Kidney epithelial cell (primary cell): ENCODE measurements around the gene TMEM214. TPM values are rescaled to one million over a fixed set of nuclear protein-coding genes. Genes with fewer than 3 reads are reported as not detected.

Experiments
- DNase-seq: peaks from one replicate; pipeline ENCODE4 v3.0.0-alpha.2; 2010; ENCODE audit warnings: low read depth
- H3K27me3 ChIP-seq: 2 replicates; pipeline ENCODE4 v1.6.0; 2011; ENCODE audit warnings: low read length; ENCODE audit not compliant: control insufficient read depth, insufficient read depth
- H3K36me3 ChIP-seq: 2 replicates; pipeline ENCODE4 v1.5.1; 2011; ENCODE audit warnings: low read length; ENCODE audit not compliant: control insufficient read depth, insufficient read depth
- H3K4me3 ChIP-seq: 2 replicates; pipeline ENCODE4 v1.5.1; 2011; ENCODE audit warnings: low read depth, mild to moderate bottlenecking, control low read depth, low read length
- CTCF ChIP-seq: IDR thresholded peaks from 2 replicates; pipeline ENCODE4 v1.5.1; 2011; ENCODE audit warnings: mild to moderate bottlenecking, moderate library complexity, low read length, control low read depth, inconsistent platforms; ENCODE audit not compliant: insufficient read depth, poor library complexity, severe bottlenecking
- total RNA-seq: library from RNA; depleted of rRNA; stranded (reverse); fragments of >200 nt; gene quantifications from 2 replicates; pipeline ENCODE4 v1.2.3, GENCODE V29; 2015

Gene TMEM214
- total RNA-seq: 27.0 and 36.1 TPM in 2 replicates

- peak; percentile 54 for DNase-seq
- no peak for TF ChIP-seq CTCF
- peak within 1 kb of the TSS; percentile 78 for H3K4me3 ChIP-seq
- no peaks in the 10 kb centered on the region for H3K27me3 ChIP-seq
- H3K36me3 ChIP-seq: peaks cover 1% of the 10 kb centered on the region
Observed at GRCh38 chr2:27032495-27033252, at the start of gene TMEM214. TMEM214 (plus strand) TSS chr2:27032965; CDS start chr2:27033016, 51 bp downstream.

GRCh38 chr2:26983746-26984145 lies 49.0 kb upstream of the TMEM214 start:
- no peak for TF ChIP-seq CTCF
- Histone ChIP-seq H3K36me3 (no peaks in the 10 kb centered on the region), H3K4me3 (no peak overlapping the region), H3K27me3 (no peaks in the 10 kb centered on the region)
- no peak for DNase-seq

GRCh38 chr2:26985807-26986206 lies 47.0 kb upstream of the TMEM214 start:
- no peak overlapping the region for H3K4me3 ChIP-seq
- no peak for TF ChIP-seq CTCF
- no peak for DNase-seq

GRCh38 chr2:26986576-26986975 lies 46.2 kb upstream of the TMEM214 start:
- Histone ChIP-seq H3K27me3 (no peaks in the 10 kb centered on the region), H3K4me3 (no peak overlapping the region), H3K36me3 (no peaks in the 10 kb centered on the region)
- no peak for TF ChIP-seq CTCF
- DNase-seq: no peak

More at GRCh38 chr2:26985807-26986206, 47.0 kb upstream of the TMEM214 start:
- H3K27me3 ChIP-seq: no peaks in the 10 kb centered on the region
- no peaks in the 10 kb centered on the region for H3K36me3 ChIP-seq

GRCh38 chr2:26988058-26988860 lies 44.5 kb upstream of the TMEM214 start:
- Histone ChIP-seq H3K27me3 (no peaks in the 10 kb centered on the region), H3K36me3 (no peaks in the 10 kb centered on the region), H3K4me3 (no peak overlapping the region)
- peak; percentile 52 for DNase-seq
- no peak for TF ChIP-seq CTCF
